Measurements from ENCODE around the gene ZNRF3.
"Not testable (repeated sequence)": the region's sequence is repeated elsewhere in the genome, so short reads cannot be mapped to it uniquely, and the experiment has no call there.

The ZNRF3 gene

GRCh38 chr22:29037340-29037932, 154.1 kb downstream of the ZNRF3 start:
- no peak for DNase-seq (ENCODE audit: low spot score)

GRCh38 chr22:29039148-29039547, 155.8 kb downstream of the ZNRF3 start:
- DNase-seq (ENCODE audit: low spot score): no peak

- not testable (repeated sequence) for DNase-seq (ENCODE audit: low spot score)
Measured at GRCh38 chr22:29039684-29040083, 156.3 kb downstream of the ZNRF3 start.

GRCh38 chr22:29040385-29041275, 157.3 kb downstream of the ZNRF3 start:
- DNase-seq (ENCODE audit: low spot score): peak; percentile 70

GRCh38 chr22:29041408-29041807, 158.0 kb downstream of the ZNRF3 start:
- no peak for DNase-seq (ENCODE audit: low spot score)

- no peak for DNase-seq (ENCODE audit: low spot score)
Measured at GRCh38 chr22:29043906-29044575, 160.7 kb downstream of the ZNRF3 start.

- no peak for DNase-seq (ENCODE audit: low spot score)
Measured at GRCh38 chr22:29044657-29045176, 161.3 kb downstream of the ZNRF3 start.

- no peak for DNase-seq (ENCODE audit: low spot score)
Measured at GRCh38 chr22:29048822-29049654, 165.7 kb downstream of the ZNRF3 start.

- no peak for DNase-seq (ENCODE audit: low spot score)
Measured at GRCh38 chr22:29049655-29050263, 166.4 kb downstream of the ZNRF3 start.

GRCh38 chr22:29050457-29050856, 167.1 kb downstream of the ZNRF3 start:
- no peak for DNase-seq (ENCODE audit: low spot score)

- no peak for DNase-seq (ENCODE audit: low spot score)
Measured at GRCh38 chr22:29053048-29053702, 169.8 kb downstream of the ZNRF3 start.

GRCh38 chr22:29054251-29054767, 170.9 kb downstream of the ZNRF3 start:
- no peak for DNase-seq (ENCODE audit: low spot score)

- peak; percentile 55 for DNase-seq (ENCODE audit: low spot score)
Measured at GRCh38 chr22:29055192-29055830, 171.9 kb downstream of the ZNRF3 start.

- DNase-seq (ENCODE audit: low spot score): no peak
Measured at GRCh38 chr22:29056472-29056871, 173.1 kb downstream of the ZNRF3 start.

- no peak for DNase-seq (ENCODE audit: low spot score)
Measured at GRCh38 chr22:29060251-29060869, 177.0 kb downstream of the ZNRF3 start.

- no peak for DNase-seq (ENCODE audit: low spot score)
Measured at GRCh38 chr22:29060931-29061330, 177.6 kb downstream of the ZNRF3 start.

GRCh38 chr22:29061773-29062172, 178.4 kb downstream of the ZNRF3 start, which contains the start of gene C22orf31:
Gene C22orf31 (minus strand): TSS chr22:29061831. CDS start chr22:29061792, 39 bp downstream.
- DNase-seq (ENCODE audit: low spot score): no peak

GRCh38 chr22:29062286-29062821, 179.0 kb downstream of the ZNRF3 start:
- DNase-seq (ENCODE audit: low spot score): no peak

Data from D341Med (cell line).